HG03521 (cell line): ENCODE data around the gene FOXO3.
"Not testable (repeated sequence)": the region's sequence is repeated elsewhere in the genome, so short reads cannot be mapped to it uniquely, and the experiment has no call there.

ENCODE experiments used
- ATAC-seq: cut with Tn5 transposase; IDR thresholded peaks from one replicate; pipeline ENCODE4 v1.9.1; 2021; ENCODE audit warnings: mild to moderate bottlenecking, moderate library complexity; ENCODE audit not compliant: unreplicated experiment

FOXO3 gene

DNA sequence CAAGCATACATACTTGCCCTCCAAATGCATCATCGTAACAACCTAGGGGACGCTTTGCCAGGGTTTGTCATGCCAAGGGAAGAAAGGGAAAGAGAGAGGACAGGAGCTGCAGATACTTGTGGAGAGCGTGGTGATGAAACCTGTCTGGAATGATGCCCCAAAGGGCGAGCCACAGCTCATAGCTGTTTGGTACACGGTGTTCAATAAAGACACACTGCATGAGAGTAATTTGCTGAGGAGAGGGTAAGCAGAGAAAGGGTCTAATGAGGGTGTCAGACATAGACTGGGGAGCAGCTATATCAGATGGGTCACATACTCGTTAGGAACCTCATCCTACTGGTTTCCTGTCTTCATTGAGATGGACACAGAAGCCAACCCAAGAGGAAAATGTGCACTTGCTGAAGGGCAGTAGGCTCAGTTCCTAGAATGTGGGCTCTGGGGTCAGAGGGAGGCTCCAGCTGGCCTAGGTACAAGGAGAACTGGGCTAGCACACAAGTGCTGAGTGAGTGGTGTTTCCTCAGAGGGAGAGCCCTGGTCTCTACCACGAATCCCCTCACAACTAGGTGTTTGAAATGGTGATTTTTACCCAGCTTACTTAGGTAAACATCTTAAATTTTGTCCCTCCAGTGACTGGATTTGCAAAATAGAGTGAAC is 5.2 kb upstream of the FOXO3 start:
- no peak for ATAC-seq

DNA sequence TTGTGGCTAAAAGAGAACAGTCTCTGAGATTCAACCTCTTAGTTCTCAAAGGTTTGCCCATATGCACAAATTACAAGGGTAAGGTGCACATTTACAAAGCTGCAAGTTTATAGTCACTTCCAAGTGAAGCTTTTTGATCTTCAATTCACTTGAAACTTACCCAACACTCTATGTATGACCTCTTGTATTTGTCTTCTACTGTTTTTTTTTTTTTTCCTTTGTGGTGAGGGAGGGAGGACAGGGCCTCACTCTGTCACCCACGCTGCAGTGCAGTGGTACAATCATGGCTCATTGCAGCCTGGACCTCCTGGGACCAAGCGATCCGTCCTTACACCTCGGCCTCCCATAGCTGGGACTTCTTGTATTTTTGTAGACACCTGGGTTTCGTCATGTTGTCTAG is 4.5 kb upstream of the FOXO3 start:
- ATAC-seq: no peak

DNA sequence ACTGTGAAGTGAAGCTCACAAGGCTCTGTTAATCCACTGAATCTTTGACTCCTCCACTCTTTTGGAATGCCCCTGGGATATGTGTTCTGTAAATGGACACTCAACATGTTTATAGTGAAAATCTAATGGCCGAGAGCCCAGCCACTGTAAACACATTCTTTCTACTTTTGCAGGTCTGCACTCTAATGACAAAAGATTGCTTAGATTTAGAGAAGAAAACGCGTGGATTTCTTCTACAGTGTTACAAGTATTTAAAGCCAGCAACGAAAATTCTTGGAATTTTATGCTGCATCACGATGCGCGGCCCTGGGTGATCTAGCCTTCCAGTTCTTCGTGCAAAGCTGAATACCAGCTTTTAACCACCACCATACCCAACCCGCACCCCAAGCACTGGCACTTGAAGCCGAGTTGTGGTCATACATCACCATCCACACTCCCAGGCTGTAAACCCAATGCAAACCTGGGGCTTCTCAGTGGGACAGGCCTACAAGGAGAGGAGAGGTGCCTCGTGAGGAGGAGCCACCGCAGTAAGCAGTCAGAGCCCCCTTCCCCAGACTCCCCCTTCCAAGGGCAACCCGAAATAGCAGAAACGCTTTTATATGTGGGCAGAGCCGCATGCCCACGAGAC is 3.7 kb upstream of the FOXO3 start:
- no peak for ATAC-seq

DNA sequence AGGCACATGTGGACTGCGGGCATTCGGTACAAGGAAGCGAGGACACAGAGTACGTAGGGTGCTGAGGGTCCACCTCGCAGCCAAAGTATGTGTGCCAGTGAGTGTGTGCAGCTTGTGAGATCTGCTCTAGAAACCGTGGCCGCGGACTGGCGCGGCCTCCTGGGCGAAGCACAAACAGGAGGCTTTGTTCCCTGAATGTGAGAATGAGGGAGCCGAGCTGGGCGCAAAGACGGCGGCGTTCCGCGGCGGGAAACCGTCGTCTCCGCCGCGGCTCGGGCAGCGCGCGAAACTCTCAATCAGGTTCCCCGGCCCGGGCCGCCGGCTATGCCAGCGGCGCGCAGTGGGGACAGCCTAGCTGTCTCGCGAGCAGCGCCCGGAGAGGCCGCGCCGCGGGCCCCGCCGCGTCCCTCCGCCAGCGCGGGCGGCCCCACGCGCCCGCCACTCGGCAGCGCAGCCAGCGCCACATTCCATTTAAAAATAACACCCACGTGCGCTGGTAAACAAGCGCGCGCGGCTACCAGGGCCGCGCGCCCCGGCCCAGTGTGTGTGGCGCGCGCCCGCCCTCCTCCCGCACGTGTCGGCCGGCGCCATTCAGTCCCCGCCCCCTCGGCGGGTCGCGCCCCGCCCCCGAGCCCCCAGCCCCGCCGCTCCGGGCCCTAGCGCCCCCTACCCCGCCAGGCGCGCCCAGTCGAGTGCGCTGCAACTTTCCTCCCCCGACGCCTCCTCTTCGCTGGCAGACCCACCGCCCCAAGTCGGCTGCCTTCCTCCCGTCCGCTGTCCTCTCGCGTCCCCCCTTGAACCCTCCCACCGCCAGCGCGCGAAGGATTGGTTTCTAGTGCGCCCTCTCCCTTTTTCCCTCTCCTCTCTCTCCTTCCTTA is 3.0 kb upstream of the FOXO3 start:
- ATAC-seq: peak; percentile 24

DNA sequence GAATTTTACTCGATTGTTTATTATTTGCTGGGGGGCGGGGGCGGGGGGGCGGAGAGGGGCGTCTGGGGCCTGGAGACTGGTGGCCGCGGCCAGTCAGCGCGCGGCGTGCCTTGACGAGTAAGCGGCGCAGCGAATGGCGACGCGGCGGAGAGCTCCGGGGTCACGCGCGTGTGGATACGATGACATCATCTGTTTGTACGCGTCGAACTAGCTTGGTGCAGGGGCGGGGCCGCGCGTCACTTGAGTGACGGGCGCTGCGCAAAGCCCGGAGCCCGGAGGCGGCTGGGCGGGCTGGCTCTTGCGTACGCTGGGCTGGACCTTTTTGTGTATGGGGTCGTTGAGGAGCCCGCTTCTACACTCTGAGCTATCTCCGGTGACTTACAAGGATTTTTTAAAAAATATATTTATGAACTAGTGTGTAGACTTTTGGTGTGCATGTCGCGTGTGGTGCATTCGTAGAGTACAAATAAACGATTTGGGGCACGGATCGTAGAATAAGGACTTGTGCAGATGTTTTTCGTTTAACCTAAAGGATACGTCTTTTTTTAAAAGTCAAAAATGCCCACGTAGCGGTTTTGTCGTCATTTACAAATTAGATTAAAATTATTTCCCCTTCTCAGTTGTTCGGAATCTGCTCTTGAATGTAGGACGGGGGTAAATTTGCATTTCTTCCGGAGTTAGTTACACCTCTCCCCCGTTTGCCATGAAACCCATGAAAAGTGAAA is 2.2 kb upstream of the FOXO3 start:
- peak; percentile 51 for ATAC-seq

DNA sequence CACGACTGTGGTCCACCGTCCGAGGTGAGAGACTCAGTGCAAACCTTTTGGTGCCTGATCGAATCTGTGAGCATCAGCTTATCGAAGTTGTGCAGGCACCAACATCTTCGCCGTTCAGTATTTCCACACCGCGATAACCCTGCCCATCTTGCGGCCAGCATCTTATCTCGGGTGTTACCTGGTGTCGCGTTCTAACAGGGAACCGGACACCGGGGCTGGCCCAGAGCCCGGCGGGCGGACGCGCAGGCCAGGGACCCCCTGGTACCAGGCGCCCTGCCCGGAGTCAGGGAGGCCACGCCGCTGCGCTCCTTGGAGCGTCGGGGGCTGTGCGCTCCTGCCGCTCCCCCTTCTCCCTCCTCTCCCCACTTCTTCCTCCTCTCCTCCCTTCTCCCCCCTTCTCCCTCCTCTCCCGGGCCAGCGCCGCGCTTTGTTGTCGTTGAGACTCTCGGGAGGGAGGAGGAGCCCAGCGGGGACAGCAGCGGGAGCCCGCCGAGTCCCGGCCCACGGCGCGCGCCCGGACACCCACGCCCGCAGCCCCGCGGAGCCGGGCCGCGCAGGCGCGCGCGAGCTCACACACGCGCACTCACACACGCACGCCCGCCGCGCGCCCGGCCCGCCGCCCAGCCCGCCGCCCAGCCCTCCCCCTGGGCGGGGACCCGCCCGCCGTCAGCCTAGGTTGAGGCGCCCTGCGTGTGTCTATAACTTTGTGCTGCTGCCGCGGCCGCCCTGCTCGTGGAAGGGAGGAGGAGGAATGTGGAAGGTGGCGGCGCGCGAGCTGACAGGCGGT is 1.4 kb upstream of the FOXO3 start:
- peak; percentile 36 for ATAC-seq

DNA sequence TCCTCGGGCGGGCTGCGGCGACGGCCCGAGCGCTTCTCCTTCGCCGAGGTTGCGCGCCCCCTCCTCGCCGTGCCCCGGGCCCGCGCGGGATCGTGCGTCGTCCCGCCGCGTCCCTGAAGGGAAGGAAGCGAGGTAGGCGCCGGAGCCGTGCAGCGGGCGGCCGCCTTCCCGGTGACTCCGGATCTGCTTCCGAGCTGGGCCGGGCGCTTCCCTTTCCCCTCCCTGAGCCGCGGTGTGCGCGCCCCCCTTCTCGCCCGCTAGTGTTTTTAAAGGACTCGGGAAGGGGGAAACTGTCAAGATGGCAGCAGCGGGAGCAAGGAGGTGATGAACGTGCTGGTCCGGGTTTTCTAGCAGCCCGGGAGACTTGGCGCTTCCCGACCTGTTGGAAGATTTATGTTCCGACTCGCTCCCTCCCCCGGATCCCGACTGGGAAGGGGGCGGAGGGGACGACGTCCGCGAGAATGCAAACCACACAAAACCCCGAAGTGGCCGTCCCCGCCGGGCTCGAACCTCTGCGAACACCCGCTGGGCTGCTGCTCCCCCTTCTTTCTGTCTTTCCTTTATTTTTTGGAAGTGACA is 744 bp upstream of the FOXO3 start:
- no peak for ATAC-seq

DNA sequence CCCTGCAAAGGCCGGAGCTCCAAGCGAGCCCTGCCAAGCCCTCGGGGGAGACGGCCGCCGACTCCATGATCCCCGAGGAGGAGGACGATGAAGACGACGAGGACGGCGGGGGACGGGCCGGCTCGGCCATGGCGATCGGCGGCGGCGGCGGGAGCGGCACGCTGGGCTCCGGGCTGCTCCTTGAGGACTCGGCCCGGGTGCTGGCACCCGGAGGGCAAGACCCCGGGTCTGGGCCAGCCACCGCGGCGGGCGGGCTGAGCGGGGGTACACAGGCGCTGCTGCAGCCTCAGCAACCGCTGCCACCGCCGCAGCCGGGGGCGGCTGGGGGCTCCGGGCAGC is 561 bp downstream of the FOXO3 start:
- not testable (repeated sequence) for ATAC-seq

DNA sequence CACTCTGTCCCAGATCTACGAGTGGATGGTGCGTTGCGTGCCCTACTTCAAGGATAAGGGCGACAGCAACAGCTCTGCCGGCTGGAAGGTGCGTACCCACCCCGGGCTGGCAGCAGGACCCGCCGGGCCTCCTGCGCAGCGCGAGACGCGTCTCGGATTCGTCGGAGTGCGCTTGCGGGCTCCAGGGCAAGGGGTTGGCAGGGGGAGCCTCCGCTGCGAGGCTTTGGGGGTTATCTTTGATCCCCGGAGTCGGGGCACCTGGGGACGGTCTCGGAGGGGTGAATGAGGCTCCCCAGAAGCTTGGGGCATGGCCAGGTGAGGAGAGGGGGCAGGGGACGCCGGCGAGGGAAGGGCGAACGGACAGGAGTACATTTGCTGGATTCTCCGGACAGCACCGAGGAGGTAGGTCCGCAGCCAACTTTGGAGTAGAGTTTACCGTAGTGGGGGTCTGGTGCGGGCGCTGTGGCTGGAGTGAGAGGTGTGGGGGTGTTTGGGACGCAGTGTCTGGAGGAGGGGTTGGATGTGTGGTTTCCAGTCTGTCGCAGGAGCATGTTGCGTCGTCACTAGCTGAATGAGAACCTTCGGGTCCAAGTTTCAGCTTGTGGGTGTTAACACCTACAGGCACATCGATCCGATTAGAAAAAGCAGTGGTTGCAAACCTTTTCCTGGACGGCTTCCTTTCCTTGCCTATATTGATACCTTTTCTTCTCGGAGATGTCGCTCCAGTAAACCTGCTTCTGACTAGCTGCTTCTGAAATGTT is 1.2 kb downstream of the FOXO3 start:
- no peak for ATAC-seq

DNA sequence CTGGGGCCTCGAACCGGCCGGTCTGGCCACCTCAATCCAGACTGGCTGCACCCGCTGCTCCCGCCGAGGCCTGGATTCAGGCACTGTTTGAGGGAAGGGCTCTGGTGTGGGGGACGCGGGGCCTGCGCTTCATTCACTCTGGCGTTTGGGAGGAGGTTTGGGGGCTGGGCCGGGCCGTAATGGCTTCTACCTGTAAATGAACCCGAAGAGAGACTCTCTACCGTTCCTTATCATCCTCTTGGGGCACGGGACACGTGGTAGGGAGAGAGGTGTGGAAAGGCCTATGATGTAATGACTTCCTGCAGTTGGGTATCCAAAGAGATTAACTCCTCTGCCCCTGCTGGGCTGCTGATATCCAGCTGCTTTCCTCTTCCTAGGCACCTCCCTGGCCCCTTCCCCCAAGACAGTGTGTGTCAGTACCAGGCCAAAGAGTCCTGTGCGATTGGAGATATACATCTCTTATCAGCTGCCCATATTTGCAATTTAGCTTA is 1.8 kb downstream of the FOXO3 start:
- ATAC-seq: no peak

DNA sequence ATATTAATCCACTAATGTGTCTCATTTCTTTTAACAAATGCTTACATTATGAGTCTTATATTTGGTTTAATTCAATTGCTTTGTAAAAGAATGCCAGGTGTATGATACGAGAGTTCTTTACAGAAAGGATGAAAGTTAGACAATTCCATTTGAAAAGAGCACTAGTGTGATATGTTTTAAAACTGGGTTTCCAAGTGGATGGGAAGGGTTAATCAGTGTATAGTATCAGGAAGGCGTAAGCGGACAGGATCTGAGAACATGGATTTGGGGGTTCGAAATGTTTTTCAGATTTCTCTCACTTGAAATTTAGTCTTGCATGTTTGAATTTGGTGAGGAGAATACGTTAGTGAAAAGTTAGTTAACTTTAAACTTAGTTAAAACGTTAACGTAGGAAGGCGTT is 2.6 kb downstream of the FOXO3 start:
- no peak for ATAC-seq

DNA sequence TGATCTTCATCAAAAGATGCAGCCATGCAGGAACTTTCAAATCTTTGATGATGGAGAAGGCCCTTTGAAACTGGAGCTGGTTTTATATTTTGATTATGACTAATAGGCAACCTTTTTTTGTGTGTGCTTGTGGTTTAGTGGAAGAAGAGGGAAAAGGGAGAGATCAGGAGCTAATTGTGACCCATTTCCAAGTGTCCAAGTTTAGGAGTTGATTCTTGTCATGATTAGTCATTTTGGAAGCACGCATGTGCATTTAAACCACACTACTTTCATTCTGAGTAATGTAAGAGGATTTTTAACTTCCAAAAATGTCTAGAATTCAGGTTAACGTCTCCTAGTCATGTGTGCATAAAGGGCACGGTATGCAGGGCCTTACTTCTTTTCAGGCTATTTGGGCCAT is 3.5 kb downstream of the FOXO3 start:
- no peak for ATAC-seq

DNA sequence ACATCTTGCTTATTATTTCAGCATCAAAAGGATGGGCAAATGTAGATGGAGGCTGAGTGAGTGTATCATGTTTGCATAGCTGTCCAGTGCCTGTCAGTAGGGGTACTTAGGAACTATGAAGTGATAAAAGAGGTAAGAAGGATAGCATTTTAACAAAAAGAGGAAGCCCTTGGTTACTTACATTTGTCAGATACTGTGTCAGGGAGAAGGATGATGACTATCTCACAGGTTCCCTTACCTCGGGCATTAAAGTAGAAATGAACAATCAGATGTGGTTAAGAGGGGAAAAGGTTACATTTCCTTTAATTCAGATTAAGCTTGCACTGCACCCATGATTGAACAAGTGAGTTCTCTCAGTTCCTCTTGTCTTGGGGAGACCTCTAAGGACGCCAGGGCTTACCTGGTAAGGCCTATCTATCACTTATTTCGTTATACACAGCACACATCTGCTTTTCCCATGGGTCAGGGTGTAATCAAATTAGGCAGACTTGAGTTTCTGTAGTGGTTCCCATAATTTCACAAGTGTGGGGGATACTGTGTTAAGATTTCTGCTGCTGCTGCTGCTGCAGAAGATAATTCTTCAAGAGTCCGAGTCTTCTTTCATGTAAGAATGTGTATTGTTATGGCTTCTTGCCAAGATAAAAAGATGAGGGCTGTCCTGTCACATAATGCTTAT is 4.5 kb downstream of the FOXO3 start:
- ATAC-seq: peak; percentile 70

DNA sequence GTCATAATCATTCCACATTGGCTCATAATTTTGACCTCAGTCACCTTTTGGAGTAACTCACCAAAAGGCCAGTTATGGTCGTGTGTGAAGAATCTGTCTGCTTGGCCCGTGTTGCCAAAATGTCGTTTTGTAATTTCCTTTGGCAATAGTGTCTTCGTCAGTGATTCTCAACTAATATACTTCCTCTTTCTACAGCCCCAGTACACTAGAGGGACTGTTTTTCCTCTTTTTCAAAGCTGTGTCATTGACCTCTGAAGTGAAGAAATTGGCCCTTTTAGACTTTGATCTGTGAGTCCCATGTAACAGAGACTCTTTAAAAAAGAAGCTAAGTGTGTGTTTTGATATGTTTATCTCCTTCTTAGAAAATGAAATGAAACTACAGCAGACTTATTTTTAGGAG is 5.2 kb downstream of the FOXO3 start:
- no peak for ATAC-seq

DNA sequence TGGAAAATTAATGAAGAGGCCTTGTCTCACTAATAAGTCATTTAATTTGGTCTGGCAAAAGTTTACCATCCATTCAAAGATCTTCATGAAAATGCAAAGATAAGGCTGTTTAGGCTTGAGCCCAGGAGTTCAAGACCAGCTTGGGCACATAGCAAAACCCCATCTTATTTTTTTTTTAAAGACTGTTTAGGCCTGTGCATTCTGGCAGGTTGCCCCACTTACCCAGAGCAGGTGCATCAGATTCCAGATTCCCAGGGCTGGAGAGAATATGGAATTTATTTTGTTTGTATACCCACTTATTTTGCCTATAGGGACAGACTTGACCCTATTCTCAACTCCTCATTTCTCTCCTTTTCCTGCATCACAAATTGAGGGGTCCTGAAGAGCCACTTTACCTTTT is 5.7 kb downstream of the FOXO3 start:
- ATAC-seq: no peak

DNA sequence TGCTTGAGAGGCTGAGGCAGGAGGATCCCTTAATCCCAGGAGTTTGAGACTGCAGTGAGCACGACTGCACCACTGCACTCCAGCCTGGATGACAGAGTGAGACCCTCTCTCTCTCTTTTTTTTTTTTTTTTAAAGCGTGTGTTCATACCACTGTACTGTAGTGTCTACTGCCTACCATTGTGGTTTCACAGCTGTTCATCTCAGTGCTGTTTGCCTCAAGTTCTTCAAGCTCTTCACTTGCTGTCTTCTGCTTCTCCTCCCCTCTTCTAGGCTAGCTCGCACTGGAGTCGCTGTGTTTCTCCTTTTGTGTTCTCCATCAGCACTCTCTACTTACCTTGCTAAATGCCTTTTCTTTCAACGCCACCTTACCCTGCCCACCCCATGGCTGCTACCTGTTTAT is 7.4 kb downstream of the FOXO3 start:
- no peak for ATAC-seq

DNA sequence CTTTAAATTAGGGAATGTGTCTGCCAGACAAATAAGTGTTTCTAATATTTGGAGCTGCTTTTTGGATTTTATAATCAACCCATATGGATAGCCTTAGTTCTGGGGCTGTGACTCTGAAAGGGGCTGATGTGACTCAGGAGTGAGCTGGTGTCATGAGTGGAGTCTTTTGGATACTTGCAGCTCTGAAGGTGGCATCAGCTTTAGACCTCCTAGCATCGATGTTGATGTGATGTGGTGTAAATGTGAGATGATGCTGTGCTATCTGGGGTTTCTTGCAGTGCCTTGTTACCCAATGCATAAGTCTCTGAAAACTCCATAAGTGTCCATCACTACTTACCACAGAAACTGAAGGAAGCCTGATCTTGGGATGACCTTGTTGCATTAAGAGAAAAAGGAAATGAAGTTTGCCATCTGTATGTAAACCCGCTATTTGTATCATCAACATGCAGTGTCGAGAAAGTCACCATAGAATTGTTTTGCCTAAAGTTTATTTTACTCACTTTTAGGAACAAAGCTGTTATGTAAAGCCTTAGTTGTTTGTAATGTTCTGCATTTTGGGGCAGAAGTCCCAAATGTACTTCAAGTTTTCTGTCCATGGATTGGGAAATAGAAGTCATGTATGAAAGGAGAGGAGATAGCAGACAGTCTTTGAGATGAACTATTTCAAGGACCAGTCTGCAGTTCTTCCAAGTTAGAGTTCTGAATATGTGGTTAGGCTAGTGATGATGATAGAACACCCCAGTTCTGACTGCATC is 8.0 kb downstream of the FOXO3 start:
- ATAC-seq: no peak

DNA sequence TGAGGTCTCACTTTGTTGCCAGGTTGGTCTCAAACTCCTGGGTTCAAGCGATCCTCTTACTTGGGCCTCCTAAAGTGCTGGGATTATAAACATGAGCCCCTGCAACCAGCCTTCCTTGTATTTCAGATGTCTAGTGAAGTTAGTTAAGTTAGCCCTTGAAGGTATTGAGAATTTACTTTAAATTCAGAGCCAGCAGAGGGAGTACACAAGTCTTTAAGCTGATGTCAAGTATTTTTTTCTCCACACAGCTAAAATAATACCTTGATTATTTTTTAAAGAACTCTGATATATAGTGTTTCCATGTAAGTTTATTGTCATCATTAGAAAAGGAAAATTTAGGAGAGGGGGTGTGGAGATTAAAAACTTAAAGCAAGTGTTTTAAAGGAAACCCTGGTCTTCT is 9.8 kb downstream of the FOXO3 start:
- ATAC-seq: no peak
